ENCODE results near the gene LRRC53.

GRCh38 chr1:74486036-74486435, 26.4 kb downstream of the LRRC53 start:
- no peak for TF ChIP-seq POLR2A (IDR thresholded peaks at IDR 0.05; ENCODE audit: low read depth, low read length)
- TF ChIP-seq ELK1 (IDR thresholded peaks at IDR 0.05; ENCODE audit: borderline replicate concordance, low read depth, low read length): no peak
- TF ChIP-seq BHLHE40 (IDR thresholded peaks at IDR 0.05; ENCODE audit: low read depth, low read length): no peak
- TF ChIP-seq, protein P1, sequence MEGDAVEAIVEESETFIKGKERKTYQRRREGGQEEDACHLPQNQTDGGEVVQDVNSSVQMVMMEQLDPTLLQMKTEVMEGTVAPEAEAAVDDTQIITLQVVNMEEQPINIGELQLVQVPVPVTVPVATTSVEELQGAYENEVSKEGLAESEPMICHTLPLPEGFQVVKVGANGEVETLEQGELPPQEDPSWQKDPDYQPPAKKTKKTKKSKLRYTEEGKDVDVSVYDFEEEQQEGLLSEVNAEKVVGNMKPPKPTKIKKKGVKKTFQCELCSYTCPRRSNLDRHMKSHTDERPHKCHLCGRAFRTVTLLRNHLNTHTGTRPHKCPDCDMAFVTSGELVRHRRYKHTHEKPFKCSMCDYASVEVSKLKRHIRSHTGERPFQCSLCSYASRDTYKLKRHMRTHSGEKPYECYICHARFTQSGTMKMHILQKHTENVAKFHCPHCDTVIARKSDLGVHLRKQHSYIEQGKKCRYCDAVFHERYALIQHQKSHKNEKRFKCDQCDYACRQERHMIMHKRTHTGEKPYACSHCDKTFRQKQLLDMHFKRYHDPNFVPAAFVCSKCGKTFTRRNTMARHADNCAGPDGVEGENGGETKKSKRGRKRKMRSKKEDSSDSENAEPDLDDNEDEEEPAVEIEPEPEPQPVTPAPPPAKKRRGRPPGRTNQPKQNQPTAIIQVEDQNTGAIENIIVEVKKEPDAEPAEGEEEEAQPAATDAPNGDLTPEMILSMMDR (conservative IDR thresholded peaks at IDR 0.05; ENCODE audit: low read depth, low read length): no peak
- no peak for TF ChIP-seq RAD21 (IDR thresholded peaks at IDR 0.05; ENCODE audit: low read length)
- TF ChIP-seq CHD1 (IDR thresholded peaks at IDR 0.05; ENCODE audit: low read depth, low read length): no peak
- TF ChIP-seq USF2 (IDR thresholded peaks at IDR 0.05; ENCODE audit: low read depth, low read length): no peak
- no peak for TF ChIP-seq RCOR1 (IDR thresholded peaks at IDR 0.05; ENCODE audit: insufficient replicate concordance, low read length)
- no peak for TF ChIP-seq CEBPB (IDR thresholded peaks at IDR 0.05; ENCODE audit: low read depth, low read length)
- no peak for TF ChIP-seq MXI1 (IDR thresholded peaks at IDR 0.05; ENCODE audit: borderline replicate concordance, low read depth, low read length)
- TF ChIP-seq NFE2L2 (IDR thresholded peaks at IDR 0.05; ENCODE audit: low read depth, low read length): no peak
- TF ChIP-seq SMC3 (IDR thresholded peaks at IDR 0.05; ENCODE audit: low read depth, low read length): no peak
